ENCODE measurements around the gene GALNT11. TPM values are rescaled to one million over a fixed set of nuclear protein-coding genes. Genes with fewer than 3 reads are reported as not detected.

The GALNT11 gene
- total and polyA plus RNA-seq, 2 of the 4 experiments (the other 2 are of a cell fraction): 24.4 to 29.3 TPM

DNA sequence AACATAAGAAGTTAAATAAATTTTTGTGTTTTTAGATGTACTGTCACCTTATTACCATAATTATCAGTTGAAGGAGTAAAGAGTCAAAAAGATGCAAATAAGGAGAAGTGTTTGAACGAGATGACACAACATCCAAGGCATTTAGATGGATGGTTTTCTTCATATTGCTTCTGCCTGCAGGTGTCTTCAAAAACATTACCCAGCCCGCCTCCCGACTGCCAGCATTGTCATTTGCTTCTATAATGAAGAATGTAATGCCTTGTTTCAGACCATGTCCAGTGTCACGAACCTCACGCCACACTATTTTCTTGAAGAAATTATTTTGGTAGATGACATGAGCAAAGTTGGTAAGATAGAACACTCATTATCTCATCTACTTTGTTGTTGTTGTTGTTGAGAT, 42.7 kb upstream of the GALNT11 start:
- Histone ChIP-seq H3K9ac (ENCODE audit: low read depth, low read length) (no peak overlapping the region), H4K5ac (ENCODE audit: low read depth, low read length) (no peak overlapping the region), H3K4me3 (ENCODE audit: insufficient read depth, low read depth, low read length) (no peak overlapping the region), H3K36me3 (ENCODE audit: control insufficient read depth, insufficient read depth, low read length) (no peaks in the 10 kb centered on the region), H2BK5ac (ENCODE audit: low read depth, low read length, poor library complexity, severe bottlenecking) (no peak overlapping the region), H3K4me2 (ENCODE audit: low read depth, low read length) (no peak overlapping the region), H2BK120ac (ENCODE audit: low read depth, low read length) (no peak overlapping the region), H3K9me1 (ENCODE audit: insufficient read depth, low read length) (no peaks in the 10 kb centered on the region), H3K14ac (replicated peaks; ENCODE audit: low read depth, low read length) (no peak overlapping the region), H2BK20ac (ENCODE audit: low read depth, low read length) (no peak overlapping the region), H4K8ac (ENCODE audit: low read depth in 2 of 2, low read length in 2 of 2) (no peak overlapping the region), H3K4ac (ENCODE audit: low read depth, low read length) (no peak overlapping the region), H2AK5ac (ENCODE audit: low read depth, low read length) (no peak overlapping the region), H3K18ac (ENCODE audit: low read depth, low read length) (no peak overlapping the region), H3K27me3 (ENCODE audit: control insufficient read depth, insufficient read depth, low read length) (peaks cover 7% of the 10 kb centered on the region), H4K91ac (ENCODE audit: insufficient read depth, low read depth, low read length) (no peak overlapping the region), H2BK15ac (ENCODE audit: low read depth, low read length) (no peak overlapping the region), H3K56ac (ENCODE audit: extremely low read depth, insufficient read depth, low read length) (no peak overlapping the region), H3K4me1 (ENCODE audit: control insufficient read depth, insufficient read depth, low read length) (no peaks in the 10 kb centered on the region), H2AFZ (replicated peaks; ENCODE audit: low read length, poor library complexity) (no peak overlapping the region), H3K23ac (ENCODE audit: low read depth, low read length) (no peak overlapping the region), H4K20me1 (ENCODE audit: insufficient read depth, low read length) (no peaks in the 10 kb centered on the region), H2AK9ac (replicated peaks; ENCODE audit: low read depth, low read length, poor library complexity) (no peak overlapping the region), H3K79me1 (ENCODE audit: low read depth in 1 of 2, low read length in 2 of 2) (no peaks in the 10 kb centered on the region), H3K9me3 (ENCODE audit: control insufficient read depth, insufficient read depth, low read length) (no peaks in the 10 kb centered on the region), H3K27ac (ENCODE audit: insufficient read depth, low read length) (no peak overlapping the region)
- no peak for DNase-seq
- no CpG with 5 or more reads among the region's 5 CpGs for WGBS, 2 experiments (ENCODE audit: extremely low coverage in 2 of 2, insufficient read length in 1 of 2)
- dilution Hi-C loops (cut with HindIII; ENCODE audit: low sequenced_read_pairs, unreplicated experiment): no loop called here
- intact Hi-C loops (cut with micrococcal nuclease): no loop called here
- ChIA-PET POLR2A (ENCODE audit: unreplicated experiment) (no interaction called here), CTCF (no interaction called here)
- in situ Hi-C loops (cut with MboI; ENCODE audit: low sequenced_read_pairs): no loop called here
- BruUV-seq (replicated peaks): no TSS peak
- TF ChIP-seq, protein P1, sequence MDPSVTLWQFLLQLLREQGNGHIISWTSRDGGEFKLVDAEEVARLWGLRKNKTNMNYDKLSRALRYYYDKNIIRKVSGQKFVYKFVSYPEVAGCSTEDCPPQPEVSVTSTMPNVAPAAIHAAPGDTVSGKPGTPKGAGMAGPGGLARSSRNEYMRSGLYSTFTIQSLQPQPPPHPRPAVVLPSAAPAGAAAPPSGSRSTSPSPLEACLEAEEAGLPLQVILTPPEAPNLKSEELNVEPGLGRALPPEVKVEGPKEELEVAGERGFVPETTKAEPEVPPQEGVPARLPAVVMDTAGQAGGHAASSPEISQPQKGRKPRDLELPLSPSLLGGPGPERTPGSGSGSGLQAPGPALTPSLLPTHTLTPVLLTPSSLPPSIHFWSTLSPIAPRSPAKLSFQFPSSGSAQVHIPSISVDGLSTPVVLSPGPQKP (IDR thresholded peaks at IDR 0.05; ENCODE audit: borderline replicate concordance, low read depth, low read length): no peak
- TF ChIP-seq BHLHE40 (IDR thresholded peaks at IDR 0.05; ENCODE audit: low read depth, low read length) (no peak), CHD1 (IDR thresholded peaks at IDR 0.05; ENCODE audit: low read depth, low read length) (no peak), CEBPB (IDR thresholded peaks at IDR 0.05; ENCODE audit: low read depth, low read length) (no peak), FOS (IDR thresholded peaks at IDR 0.05; ENCODE audit: low read depth, low read length) (no peak), USF2 (IDR thresholded peaks at IDR 0.05; ENCODE audit: low read depth, low read length) (no peak), POLR2A (IDR thresholded peaks at IDR 0.05; ENCODE audit: low read depth, low read length) (no peak), NFE2L2 (IDR thresholded peaks at IDR 0.05; ENCODE audit: low read depth, low read length) (no peak), RFX5 (IDR thresholded peaks at IDR 0.05; ENCODE audit: low read depth, low read length) (no peak), SMC3 (IDR thresholded peaks at IDR 0.05; ENCODE audit: low read depth, low read length) (no peak), RAD21 (IDR thresholded peaks at IDR 0.05; ENCODE audit: low read length) (no peak), MAZ (IDR thresholded peaks at IDR 0.05; ENCODE audit: borderline replicate concordance, low read depth, low read length) (no peak), MAFK (IDR thresholded peaks at IDR 0.05; ENCODE audit: low read depth, low read length) (no peak)
- ATAC-seq (ENCODE audit: low read depth): no peak

Data from IMR-90 (cell line).